CD4-positive, alpha-beta T cell treated with Interleukin-15 for 4 hours (primary cell): ENCODE measurements around the gene IRF9.

Experiments used
- DNase-seq: peaks from one replicate; pipeline ENCODE4 v3.0.0-alpha.2; 2020; ENCODE audit warnings: low spot score

IRF9 gene

DNA sequence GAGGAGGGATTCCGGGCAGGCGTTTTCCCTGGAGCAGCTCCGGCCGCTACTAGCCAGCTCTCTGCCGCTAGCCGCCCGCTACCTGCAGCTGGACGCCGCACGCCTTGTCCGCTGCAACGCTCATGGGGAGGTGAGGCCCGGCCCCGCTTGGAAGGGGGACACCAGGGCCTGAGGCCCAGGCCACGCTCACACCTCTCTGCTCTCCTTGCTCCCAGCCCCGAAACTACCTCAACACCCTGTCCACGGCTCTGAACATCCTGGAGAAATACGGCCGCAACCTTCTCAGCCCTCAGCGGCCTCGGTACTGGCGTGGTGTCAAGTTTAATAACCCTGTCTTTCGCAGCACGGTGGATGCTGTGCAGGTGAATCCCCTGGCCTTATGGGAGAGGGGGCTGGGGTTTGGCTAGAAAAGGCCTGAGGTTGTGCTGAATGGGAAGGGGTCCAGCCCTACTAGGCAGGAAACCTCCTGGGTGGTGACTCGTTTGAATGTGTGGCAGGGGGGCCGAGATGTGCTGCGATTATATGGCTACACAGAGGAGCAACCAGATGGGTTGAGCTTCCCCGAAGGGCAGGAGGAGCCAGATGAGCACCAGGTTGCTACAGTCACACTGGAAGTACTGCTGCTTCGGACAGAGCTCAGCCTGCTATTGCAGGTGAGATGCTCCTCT lies 13.2 kb upstream of the IRF9 start:
- DNase-seq: no peak

DNA sequence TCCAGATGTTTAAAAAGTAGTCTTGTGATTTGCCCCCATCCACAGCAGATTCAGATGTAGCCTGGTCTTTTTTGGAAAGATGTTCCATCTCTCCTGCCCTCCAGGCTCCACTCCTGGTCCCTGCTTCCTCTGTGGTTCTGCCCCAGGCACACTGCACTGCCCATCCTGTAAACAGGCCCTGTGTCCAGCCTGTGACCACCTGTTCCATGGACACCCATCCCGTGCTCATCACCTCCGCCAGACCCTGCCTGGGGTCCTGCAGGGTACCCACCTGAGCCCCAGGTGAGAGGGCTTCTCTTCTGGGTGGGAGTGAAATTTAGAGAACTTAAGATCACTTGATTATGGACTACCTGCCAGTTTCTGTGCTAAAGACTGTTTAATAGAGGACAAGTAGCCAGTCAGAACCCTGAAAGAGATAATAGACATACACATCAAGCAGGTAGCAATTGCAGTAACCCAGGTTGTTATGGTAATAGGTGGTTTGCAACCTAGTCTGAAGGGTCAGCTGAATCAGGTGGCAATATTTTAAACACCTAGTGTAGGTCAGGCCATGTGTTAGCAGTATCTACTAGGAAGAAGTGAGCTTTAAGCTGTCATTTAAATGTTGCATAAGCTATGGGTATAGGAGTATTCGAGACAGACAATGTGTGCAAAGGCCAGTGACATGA lies 11.6 kb upstream of the IRF9 start:
- no peak for DNase-seq

DNA sequence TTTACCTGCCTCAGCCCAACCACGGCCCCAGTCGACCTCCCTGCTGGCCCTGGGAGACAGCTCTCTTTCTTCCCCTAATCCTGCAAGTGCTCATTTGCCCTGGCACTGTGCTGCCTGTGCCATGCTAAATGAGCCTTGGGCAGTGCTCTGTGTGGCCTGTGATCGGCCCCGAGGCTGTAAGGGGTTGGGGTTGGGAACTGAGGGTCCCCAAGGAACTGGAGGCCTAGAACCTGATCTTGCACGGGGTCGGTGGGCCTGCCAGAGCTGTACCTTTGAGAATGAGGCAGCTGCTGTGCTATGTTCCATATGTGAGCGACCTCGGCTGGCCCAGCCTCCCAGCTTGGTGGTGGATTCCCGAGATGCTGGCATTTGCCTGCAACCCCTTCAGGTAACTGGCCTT lies 11.0 kb upstream of the IRF9 start:
- DNase-seq: no peak

DNA sequence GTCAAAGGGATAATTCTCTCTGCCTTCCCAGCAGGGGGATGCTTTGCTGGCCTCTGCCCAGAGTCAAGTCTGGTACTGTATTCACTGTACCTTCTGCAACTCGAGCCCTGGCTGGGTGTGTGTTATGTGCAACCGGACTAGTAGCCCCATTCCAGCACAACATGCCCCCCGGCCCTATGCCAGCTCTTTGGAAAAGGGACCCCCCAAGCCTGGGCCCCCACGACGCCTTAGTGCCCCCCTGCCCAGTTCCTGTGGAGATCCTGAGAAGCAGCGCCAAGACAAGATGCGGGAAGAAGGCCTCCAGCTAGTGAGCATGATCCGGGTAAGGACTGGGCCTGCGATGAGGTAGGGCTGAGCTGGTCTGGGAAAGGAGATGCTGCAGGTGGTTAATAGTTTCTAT lies 10.5 kb upstream of the IRF9 start:
- no peak for DNase-seq

DNA sequence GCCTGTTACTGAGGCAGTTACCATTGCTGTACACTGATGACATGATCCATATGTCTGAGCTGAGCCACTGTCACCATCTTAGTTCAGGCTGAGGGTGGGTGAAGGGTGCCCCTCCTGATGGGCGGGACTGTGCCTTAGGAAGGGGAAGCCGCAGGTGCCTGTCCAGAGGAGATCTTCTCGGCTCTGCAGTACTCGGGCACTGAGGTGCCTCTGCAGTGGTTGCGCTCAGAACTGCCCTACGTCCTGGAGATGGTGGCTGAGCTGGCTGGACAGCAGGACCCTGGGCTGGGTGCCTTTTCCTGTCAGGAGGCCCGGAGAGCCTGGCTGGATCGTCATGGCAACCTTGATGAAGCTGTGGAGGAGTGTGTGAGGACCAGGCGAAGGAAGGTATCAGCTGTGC lies 10.1 kb upstream of the IRF9 start:
- no peak for DNase-seq

DNA sequence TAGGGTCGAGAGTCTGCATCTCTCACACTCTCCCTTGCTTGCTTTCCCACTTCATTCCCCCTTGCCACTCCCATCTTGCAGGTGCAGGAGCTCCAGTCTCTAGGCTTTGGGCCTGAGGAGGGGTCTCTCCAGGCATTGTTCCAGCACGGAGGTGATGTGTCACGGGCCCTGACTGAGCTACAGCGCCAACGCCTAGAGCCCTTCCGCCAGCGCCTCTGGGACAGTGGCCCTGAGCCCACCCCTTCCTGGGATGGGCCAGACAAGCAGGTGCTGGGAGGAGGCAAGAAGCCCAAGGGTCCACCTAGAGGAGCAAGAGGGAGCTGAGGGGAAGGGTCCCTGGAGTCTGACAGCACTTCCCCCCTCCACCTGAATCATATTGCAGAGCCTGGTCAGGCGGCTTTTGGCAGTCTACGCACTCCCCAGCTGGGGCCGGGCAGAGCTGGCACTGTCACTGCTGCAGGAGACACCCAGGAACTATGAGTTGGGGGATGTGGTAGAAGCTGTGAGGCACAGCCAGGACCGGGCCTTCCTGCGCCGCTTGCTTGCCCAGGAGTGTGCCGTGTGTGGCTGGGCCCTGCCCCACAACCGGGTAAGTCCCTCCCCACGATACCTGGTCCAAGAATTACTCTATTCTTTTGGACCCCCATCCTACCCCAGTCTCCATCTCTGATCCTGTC lies 9.5 kb upstream of the IRF9 start:
- no peak for DNase-seq

DNA sequence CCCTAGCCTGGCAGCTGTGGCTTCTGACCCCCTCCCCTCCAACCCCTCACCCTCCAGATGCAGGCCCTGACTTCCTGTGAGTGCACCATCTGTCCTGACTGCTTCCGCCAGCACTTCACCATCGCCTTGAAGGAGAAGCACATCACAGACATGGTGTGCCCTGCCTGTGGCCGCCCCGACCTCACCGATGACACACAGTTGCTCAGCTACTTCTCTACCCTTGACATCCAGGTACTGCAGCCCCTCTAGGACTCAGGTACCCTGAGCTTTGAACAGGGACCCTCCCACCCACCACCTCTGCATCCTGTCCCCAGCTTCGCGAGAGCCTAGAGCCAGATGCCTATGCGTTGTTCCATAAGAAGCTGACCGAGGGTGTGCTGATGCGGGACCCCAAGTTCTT lies 6.0 kb upstream of the IRF9 start:
- DNase-seq: no peak

DNA sequence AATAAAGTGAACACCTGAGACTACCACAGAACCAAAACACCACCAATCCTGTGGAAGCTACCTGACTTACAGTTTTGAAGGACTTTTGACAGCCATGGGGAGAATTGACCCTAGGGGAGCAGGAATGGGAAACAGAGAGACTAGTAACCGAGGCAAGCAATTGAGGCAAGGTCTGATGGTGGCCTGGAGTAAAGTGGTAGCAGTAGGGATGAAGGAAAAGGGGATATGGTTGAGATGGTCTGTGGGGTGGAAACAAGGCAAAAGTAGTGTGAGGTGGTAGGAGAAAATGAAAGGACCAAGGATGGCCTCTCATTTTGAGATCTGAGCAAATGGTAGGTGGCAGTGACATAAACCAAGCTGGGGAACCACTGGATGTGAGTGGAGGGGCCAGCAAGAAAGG lies 4.2 kb upstream of the IRF9 start:
- no peak for DNase-seq

DNA sequence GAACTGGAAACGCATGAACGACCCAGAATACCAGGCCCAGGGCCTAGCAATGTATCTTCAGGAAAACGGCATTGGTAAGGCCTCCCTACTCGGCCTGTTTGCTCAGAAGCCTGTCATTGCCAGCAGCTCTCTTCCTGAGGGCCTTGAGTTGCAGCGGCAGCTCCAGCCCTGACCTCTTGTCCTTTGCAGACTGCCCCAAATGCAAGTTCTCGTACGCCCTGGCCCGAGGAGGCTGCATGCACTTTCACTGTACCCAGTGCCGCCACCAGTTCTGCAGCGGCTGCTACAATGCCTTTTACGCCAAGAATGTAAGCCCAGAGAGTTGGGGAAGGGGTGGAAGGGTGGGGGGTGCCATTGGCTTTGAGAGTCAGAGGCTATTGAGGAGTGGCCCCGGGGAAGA lies 3.7 kb upstream of the IRF9 start:
- no peak for DNase-seq

DNA sequence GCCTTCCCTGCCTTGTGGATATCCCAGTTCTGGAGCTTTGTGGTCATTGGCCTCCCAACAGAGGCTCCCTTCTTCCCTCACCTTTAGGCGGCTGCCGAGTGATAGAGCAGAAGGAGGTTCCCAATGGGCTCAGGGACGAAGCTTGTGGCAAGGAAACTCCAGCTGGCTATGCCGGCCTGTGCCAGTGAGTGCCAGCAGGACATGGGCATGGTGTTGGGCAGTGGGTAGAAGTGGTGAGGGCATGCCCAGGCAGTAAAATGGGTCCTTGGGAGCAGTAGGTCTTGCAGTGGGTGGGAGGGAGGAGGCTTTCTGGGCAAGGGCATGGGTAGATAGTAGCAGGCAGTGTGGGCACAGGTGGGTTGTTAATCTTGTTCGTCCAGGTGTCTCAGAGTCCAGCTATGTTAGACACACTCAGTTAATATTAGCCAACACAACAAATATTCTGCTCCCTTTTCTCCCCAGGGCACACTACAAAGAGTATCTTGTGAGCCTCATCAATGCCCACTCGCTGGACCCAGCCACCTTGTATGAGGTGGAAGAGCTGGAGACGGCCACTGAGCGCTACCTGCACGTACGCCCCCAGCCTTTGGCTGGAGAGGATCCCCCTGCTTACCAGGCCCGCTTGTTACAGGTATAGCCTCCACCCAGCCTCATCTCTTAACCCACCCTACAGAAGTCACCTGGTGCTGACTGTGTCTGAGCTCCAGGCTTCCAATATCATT lies 1.1 kb upstream of the IRF9 start:
- DNase-seq: no peak

DNA sequence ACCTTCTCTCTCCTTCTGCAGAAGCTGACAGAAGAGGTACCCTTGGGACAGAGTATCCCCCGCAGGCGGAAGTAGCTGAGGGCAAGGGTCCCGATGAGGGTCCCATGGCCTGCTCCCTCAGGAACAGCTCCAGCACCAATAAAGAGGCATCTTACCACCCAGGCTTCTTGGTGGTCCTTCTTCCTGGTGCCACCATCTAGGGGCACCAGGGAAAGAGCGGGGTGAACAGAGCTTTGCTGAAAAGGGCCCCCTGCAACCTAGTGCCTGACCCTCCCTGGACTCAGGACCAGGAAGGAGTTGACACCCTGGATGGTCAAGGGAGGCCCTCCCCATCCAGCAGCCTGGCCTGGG lies 591 bp upstream of the IRF9 start:
- DNase-seq: no peak

DNA sequence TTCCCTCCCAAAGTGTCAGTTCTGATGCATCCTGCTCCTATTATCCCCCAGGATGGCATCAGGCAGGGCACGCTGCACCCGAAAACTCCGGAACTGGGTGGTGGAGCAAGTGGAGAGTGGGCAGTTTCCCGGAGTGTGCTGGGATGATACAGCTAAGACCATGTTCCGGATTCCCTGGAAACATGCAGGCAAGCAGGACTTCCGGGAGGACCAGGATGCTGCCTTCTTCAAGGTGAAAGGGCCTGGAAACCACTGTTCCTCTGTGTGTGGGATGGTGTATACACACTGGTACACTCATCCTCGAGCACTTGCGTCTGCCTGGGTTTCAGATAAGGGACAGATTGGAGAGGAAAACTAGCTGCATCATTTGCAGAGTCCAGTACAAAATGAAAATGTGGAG lies 1.0 kb downstream of the IRF9 start:
- DNase-seq: no peak

DNA sequence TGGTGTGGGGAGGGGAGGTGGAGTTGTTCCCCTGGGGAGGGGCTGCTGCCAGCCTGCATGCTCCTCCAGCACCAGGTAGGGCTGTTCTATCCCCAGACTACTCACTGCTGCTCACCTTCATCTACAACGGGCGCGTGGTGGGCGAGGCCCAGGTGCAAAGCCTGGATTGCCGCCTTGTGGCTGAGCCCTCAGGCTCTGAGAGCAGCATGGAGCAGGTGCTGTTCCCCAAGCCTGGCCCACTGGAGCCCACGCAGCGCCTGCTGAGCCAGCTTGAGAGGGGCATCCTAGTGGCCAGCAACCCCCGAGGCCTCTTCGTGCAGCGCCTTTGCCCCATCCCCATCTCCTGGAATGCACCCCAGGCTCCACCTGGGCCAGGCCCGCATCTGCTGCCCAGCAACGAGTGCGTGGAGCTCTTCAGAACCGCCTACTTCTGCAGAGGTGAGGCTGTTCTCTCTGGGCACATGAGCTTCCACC lies 3.5 kb downstream of the IRF9 start:
- DNase-seq: no peak

DNA sequence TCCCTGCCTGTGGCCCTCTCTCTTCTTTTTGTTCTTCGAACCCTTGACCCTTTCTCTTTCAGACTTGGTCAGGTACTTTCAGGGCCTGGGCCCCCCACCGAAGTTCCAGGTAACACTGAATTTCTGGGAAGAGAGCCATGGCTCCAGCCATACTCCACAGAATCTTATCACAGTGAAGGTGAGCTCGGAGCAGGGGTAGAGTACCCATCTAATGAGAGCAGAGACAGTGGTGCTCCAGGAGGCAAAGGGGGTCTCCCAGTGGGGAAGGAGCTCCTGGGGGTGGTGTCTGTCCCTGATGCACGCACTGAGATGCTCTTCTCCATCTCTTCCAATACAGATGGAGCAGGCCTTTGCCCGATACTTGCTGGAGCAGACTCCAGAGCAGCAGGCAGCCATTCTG lies 4.7 kb downstream of the IRF9 start:
- DNase-seq: no peak

DNA sequence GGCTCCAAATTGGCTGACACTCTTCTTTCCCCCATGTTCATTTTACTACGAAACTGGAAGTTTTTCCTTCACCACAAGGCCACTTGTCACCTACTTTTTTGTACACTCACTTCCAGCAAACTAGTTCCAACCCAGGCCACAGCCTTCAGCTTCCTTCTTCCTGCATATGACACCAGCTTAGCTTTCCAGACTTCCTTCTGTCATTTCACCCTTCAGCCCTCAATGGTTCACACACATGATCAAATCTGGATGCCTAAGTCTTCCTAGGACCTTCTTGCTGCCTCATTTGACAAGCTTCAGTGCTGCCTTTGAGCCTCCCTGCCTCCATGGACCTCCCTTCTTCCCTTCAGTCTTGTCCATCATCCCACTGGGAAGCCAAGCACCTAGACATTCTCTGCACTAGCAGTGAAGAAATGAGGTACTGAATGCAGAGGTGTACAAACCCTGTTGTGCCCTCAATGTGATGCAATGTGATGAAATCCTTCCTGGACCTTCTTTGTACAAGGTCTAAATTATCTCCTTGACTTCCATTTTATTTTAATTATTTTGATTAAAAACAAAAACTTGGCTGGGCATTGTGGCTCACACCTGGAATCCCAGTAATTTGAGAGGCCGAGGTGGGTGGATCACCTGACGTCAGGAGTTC lies 6.5 kb downstream of the IRF9 start:
- DNase-seq: no peak

DNA sequence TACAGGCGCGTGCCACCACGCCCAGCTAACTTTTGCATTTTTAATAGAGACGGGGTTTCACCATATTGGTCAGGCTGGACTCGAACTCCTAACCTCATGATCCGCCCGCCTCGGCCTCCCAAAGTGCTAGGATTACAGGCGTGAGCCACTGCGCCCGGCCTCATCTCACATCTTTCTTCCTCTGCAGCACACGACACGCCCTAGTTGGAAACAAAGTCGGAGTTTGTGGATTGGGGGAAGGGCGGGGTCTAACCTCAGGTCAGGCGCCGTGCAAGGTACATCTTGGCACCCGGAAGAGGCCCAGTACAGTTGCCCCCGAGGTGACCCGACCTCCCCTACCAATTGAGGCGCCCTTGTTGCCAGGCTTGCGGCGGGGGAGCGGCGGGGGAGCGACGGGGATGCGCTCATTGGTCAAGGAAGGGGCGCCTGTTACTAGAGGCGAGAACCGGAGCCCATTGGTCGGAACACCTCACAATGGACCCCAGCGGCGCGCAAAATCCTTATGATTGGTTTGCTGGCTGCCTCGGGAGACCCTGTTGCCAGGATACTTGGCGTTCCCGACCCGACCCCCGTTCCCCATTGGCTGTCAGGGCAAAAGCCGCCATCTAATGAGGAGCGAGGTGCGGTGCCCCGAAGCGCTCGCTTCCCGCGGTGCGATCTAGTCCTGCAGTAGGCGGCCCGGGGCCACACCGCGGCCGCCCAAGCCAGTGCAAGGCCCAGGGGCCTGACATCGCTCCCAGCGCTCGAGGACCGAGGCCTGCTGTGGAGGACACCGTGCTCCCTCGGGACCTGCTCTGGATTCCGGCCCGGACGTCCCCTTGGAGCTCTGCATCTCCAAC lies 10.6 kb downstream of the IRF9 start, which contains the start of gene REC8:
TSS of gene REC8 (plus strand) at position 659 of the 839 bp plus-strand sequence. CDS start 473 bp downstream, outside the sequence.
- DNase-seq: peak; percentile 53

DNA sequence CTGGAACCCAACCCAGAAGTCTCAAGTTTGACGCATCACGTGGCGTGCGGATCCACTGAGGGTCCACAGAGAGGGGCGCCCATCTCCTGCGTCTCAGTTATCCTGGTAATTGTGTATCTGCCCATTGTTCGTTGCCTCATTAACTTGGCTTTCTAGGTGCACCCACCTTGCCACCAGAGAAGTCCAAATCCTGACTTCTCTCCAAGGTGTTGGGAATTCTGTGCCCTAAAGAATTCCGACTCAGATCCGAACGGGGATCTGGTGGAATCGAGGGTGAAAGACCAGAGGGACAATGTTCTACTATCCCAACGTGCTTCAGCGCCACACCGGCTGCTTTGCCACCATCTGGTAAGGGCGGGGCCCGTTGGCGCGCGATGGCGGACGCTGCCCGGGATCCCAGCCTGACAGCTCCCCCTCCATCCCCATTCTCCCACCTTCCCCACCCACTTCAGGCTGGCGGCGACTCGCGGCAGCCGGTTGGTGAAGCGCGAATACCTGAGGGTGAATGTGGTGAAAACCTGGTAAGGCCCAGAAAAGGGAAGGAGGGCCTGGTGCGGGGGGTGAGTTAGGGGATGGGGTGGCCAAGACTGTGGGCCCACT lies 11.3 kb downstream of the IRF9 start:
- DNase-seq: no peak

DNA sequence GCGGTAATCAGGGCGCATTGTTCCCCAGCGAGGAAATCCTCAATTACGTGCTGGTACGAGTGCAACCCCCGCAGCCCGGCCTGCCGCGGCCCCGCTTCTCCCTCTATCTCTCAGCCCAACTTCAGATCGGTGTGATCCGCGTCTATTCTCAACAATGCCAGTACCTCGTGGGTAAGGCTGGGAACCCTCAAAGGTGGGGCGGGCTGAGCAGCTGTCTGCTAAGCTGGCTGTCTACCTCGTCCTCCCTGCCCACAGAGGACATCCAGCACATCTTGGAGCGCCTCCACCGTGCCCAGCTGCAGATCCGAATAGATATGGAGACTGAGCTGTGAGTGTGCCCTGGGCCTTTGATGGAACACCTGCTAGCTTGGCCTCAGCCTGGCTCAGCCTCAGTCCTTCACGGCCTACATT lies 11.8 kb downstream of the IRF9 start:
- DNase-seq: no peak

DNA sequence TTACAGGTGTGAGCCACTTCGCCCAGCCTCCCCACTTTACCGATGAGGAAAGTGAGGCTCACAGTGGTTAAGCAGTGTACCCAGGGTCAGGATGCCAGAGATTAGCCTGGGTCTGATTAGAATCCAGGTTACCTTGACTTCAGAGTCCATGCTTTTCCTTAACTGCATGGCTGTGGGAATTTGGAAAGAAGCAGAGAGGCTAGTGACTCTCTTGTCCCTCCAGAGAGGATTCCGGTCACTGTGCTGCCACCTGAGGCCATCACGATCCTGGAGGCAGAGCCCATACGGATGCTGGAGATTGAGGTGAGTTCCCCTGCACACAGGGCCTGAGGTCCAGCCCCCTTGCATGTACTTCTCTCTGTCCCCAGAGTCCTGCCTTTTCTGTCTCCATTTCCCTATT lies 15.5 kb downstream of the IRF9 start:
- no peak for DNase-seq

DNA sequence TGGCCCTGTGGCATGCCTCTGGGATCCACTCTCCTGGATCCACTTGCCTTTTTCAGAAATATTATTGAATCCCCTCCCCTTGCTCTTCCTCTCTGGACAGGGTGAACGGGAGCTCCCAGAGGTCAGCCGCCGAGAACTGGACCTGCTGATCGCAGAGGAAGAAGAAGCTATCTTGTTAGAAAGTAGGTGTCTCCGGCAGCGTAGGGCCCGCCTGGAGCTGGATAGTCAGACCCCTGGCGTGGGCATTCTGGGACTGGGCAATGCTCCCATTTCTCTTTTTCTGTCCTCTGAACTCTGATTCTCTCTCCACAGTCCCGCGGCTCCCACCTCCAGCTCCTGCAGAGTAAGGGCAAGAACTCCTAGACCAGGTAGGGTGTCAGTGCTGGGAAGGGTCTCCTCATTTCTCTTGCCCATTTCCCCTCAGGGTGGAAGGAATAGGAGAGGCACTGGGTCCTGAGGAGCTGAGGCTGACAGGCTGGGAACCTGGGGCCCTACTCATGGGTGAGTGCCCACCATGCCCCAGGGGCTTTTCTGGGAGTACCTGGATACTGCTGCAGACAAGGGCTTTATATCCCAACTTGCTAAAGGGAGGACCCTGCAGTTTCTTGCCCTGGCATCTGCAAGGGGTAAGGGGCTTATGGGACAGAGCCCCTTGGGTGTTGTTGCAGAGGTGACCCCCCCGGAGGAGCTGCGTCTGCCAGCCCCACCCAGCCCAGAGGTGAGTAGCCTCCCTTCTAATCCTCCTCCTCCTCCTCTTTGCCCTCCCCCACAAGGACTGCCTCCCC lies 16.2 kb downstream of the IRF9 start:
- DNase-seq: no peak
